Duodenal mucosa (tissue), 2 donors: ENCODE data around the gene PMFBP1.

Experiments
- H3K27ac ChIP-seq: one replicate; pipeline ENCODE4 v1.7.0; 2013; ENCODE audit warnings: low read depth, low read length
- H3K27me3 ChIP-seq, 2 donors: one replicate each; pipeline ENCODE4 v1.7.0; 2013; ENCODE audit warnings: low read length in 2 of 2, control low read depth in 1 of 2; ENCODE audit not compliant: insufficient read depth in 2 of 2, control insufficient read depth in 1 of 2
- H3K36me3 ChIP-seq, 2 donors: one replicate each; pipeline ENCODE4 v1.7.0; 2013; ENCODE audit warnings: low read length in 2 of 2, control low read depth in 1 of 2; ENCODE audit not compliant: insufficient read depth in 2 of 2, control insufficient read depth in 1 of 2
- H3K4me1 ChIP-seq, 2 donors: one replicate each; pipeline ENCODE4 v1.7.0; 2013; ENCODE audit warnings: low read length in 2 of 2, control low read depth in 1 of 2; ENCODE audit not compliant: insufficient read depth in 2 of 2, control insufficient read depth in 1 of 2
- H3K4me3 ChIP-seq, 2 donors: one replicate each; pipeline ENCODE4 v1.7.0; 2013; ENCODE audit warnings: low read length in 2 of 2, low read depth in 1 of 2
- H3K9ac ChIP-seq, 2 donors: one replicate each; pipeline ENCODE4 v1.7.0; 2013; ENCODE audit warnings: low read length in 2 of 2, low read depth in 1 of 2
- H3K9me3 ChIP-seq, 2 donors: one replicate each; pipeline ENCODE4 v1.7.0; 2013; ENCODE audit warnings: low read length in 2 of 2, control low read depth in 1 of 2; ENCODE audit not compliant: control insufficient read depth in 1 of 2

Gene PMFBP1, protein sequence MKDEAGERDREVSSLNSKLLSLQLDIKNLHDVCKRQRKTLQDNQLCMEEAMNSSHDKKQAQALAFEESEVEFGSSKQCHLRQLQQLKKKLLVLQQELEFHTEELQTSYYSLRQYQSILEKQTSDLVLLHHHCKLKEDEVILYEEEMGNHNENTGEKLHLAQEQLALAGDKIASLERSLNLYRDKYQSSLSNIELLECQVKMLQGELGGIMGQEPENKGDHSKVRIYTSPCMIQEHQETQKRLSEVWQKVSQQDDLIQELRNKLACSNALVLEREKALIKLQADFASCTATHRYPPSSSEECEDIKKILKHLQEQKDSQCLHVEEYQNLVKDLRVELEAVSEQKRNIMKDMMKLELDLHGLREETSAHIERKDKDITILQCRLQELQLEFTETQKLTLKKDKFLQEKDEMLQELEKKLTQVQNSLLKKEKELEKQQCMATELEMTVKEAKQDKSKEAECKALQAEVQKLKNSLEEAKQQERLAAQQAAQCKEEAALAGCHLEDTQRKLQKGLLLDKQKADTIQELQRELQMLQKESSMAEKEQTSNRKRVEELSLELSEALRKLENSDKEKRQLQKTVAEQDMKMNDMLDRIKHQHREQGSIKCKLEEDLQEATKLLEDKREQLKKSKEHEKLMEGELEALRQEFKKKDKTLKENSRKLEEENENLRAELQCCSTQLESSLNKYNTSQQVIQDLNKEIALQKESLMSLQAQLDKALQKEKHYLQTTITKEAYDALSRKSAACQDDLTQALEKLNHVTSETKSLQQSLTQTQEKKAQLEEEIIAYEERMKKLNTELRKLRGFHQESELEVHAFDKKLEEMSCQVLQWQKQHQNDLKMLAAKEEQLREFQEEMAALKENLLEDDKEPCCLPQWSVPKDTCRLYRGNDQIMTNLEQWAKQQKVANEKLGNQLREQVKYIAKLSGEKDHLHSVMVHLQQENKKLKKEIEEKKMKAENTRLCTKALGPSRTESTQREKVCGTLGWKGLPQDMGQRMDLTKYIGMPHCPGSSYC

DNA sequence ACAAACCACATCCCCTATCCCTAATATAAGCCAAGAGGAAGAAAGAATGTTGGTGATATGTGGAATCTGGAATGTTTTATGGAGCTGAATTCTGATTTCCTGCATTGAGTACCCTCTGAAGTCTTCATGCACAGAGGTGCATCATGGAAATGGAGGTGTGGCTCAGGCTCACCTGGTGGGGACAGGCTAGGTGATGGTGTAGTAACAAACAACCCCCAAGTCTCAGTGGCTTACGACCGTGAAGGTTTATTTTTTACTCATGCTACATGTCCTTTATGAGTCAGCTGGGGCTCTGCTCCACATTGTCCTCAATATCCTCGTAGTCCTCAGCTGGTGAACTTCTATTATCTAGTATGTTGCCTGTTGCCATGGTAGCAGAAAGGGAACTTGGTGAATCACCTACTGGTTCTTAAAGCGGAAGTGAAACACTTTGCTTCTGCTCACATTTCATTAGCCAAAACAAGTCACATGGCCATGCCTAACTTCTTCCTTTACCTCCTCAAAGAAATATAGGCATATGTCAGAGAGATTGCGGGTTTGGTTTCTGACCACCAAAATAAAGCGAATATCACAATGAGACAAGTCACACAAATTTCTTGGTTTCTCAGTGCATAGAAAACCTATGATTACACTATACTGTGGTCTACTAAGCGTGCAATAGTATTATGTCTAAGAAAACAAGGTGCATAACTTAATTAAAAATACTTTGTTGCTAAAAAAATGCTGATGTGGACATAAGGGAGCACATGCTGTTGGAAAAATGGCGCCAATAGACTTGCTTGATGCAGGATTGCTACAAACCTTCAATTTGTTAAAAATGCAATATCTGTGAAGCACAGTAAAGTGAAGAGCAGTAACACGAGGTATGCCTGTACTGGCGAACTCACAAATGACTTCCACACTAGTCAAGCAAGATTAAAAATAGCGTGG, at the start of gene PMFBP1:
TSS of gene PMFBP1 (minus strand) at position 51 of the 930 bp plus-strand sequence. CDS start 947 bp downstream, outside the sequence.
- H3K4me3 ChIP-seq, result no peak within 1 kb of the TSS
- no peaks in the 10 kb centered on the region for H3K27me3 ChIP-seq
- no peak within 1 kb of the TSS for H3K27ac ChIP-seq
- H3K36me3 ChIP-seq, result no peaks in the 10 kb centered on the region
- H3K4me1 ChIP-seq, result no peaks in the 10 kb centered on the region
- no peaks in the 10 kb centered on the region for H3K9me3 ChIP-seq
- no peak within 1 kb of the TSS for H3K9ac ChIP-seq

- peaks cover 18 to 42% of the 10 kb centered on the region in 2 donors for H3K4me1 ChIP-seq
- no peak overlapping the region for H3K9ac ChIP-seq
- H3K36me3 ChIP-seq, result no peaks in the 10 kb centered on the region
- no peaks in the 10 kb centered on the region for H3K27me3 ChIP-seq
- H3K9me3 ChIP-seq, result no peaks in the 10 kb centered on the region
- no peak overlapping the region for H3K27ac ChIP-seq
- peak overlapping the region; percentile 9 to 10 for H3K4me3 ChIP-seq
These were observed 49.7 kb upstream of the PMFBP1 start for GRCh38 chr16:72221630-72222024.

GRCh38 chr16:72220875-72221629, 49.1 kb upstream of the PMFBP1 start:
- H3K9me3 ChIP-seq, result no peaks in the 10 kb centered on the region
- H3K4me3 ChIP-seq, result peak overlapping the region; percentile 10 to 24

DNA sequence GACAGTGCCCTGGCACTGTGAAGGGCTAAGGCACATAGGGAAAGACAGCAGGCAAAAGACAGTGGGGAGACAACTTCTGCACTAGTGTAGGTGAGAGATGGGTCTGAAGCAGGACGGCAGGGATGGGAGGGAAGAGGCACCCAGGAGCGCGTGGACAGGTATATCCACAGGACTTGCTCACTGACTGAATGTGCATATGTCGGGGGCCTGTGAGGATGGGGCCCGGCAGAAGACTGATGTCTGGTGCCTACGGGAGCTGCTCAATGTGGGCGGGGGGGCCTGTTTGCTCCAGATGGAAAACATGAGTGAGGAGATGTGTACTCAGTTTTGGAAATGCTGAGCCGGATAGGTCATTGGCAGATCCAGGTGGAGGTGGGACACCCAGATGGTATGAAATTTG, 47.3 kb upstream of the PMFBP1 start:
- Histone ChIP-seq H3K27me3 (no peaks in the 10 kb centered on the region), H3K27ac (no peak overlapping the region), H3K4me3 (no peak overlapping the region), H3K9me3 (no peaks in the 10 kb centered on the region), H3K36me3 (no peaks in the 10 kb centered on the region), H3K9ac (no peak overlapping the region), H3K4me1 (peaks cover 18 to 40% of the 10 kb centered on the region in 2 donors)

More at GRCh38 chr16:72220875-72221629, 49.1 kb upstream of the PMFBP1 start:
- no peak overlapping the region for H3K9ac ChIP-seq
- H3K4me1 ChIP-seq, result peaks cover 18 to 47% of the 10 kb centered on the region in 2 donors
- H3K27ac ChIP-seq, result no peak overlapping the region
- H3K36me3 ChIP-seq, result no peaks in the 10 kb centered on the region
- H3K27me3 ChIP-seq, result no peaks in the 10 kb centered on the region

DNA sequence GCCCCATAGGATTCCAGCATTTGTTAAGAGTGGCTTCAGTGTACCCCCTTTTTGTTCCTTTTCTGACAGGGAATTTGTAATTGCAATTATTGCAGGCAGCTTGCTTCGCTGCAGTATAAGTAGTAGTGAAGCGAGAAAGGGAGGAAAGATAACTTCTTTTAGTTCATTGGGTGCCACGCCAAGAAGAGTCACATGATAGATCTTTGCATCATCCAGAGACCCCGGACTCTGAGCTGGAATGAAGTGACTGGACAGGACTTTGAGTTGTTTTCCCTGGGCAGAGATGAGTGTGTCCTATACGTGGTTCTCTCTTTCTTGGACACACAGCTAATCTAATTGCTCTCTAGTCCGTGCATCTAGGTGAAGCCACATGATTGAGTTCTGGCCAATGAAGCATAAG, 44.8 kb upstream of the PMFBP1 start:
- Histone ChIP-seq H3K9ac (no peak overlapping the region), H3K36me3 (no peaks in the 10 kb centered on the region), H3K27ac (no peak overlapping the region), H3K4me1 (peaks cover 9 to 19% of the 10 kb centered on the region in 2 donors), H3K27me3 (no peaks in the 10 kb centered on the region), H3K9me3 (no peaks in the 10 kb centered on the region), H3K4me3 (no peak overlapping the region)

GRCh38 chr16:72214821-72215220, 42.9 kb upstream of the PMFBP1 start:
- Histone ChIP-seq H3K9ac (no peak overlapping the region), H3K27ac (no peak overlapping the region), H3K4me3 (no peak overlapping the region), H3K27me3 (no peaks in the 10 kb centered on the region), H3K9me3 (no peaks in the 10 kb centered on the region), H3K4me1 (peaks cover 0 to 10% of the 10 kb centered on the region in 2 donors), H3K36me3 (no peaks in the 10 kb centered on the region)

DNA sequence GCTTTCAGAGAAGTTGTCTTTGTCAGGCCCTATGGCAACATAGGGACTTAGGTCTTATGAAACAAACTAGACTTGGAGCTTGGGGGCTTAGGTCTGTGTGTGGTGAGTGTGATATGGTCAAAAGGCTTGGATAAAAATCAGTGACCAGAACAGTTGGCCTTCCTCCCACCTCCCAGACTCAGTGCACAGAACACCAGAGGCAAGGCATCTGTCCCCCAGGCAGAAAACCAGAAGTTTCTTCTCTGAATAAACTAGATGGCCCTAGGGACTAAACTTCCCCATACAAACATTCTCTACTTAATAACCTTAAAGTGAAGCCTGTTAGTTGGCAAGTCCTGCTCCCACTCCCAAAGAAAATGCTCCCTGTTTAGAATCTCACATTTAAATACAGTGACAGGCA, 39.2 kb upstream of the PMFBP1 start:
- no peak overlapping the region for H3K9ac ChIP-seq
- no peaks in the 10 kb centered on the region for H3K27me3 ChIP-seq
- no peaks in the 10 kb centered on the region for H3K36me3 ChIP-seq
- no peaks in the 10 kb centered on the region for H3K9me3 ChIP-seq
- H3K4me3 ChIP-seq, result no peak overlapping the region
- H3K27ac ChIP-seq, result no peak overlapping the region
- peaks cover 0 to 2% of the 10 kb centered on the region in 2 donors for H3K4me1 ChIP-seq

DNA sequence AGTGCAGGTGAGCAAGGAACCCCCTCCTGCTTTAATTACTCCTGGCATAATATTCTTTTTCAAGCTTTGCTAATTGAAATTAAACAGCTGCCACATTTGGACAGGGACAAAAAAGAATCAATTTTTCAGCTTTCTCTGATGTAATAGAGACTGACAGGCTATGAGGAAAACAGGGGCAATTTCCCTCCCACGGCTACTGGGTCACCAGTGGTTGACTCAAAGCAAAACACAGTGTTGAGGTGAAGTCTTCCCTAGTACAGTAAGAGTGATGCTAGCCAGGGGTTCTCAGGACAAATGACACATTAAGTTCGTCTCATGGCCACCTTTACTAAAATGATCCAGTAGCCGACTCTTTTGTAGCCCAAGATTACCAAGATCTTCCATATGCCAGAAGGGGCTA, 38.6 kb upstream of the PMFBP1 start:
- Histone ChIP-seq H3K27ac (no peak overlapping the region), H3K36me3 (no peaks in the 10 kb centered on the region), H3K27me3 (no peaks in the 10 kb centered on the region), H3K4me3 (no peak overlapping the region), H3K4me1 (no peaks in the 10 kb centered on the region), H3K9ac (no peak overlapping the region), H3K9me3 (no peaks in the 10 kb centered on the region)

DNA sequence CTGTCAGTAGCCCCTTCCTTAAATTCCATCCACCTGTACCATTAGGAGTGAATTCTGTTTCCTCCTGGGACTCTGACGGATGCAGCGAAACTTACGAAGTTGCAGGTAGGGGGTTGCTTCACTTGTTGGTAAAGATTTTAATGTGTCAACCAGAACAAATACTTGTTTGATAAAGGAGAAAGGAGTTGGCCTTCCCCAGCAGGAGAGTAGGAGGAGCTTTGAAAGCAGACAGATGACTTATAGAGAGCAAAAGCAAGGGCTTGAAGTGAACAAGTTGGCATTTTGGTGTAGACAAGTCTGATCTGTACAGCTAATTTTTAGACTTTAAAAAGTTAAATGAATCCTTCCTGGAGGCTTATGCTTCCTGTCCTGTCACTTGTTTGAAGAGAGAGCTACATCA, 38.1 kb upstream of the PMFBP1 start:
- Histone ChIP-seq H3K9ac (no peak overlapping the region), H3K27ac (no peak overlapping the region), H3K4me3 (no peak overlapping the region), H3K36me3 (no peaks in the 10 kb centered on the region), H3K9me3 (no peaks in the 10 kb centered on the region), H3K27me3 (no peaks in the 10 kb centered on the region), H3K4me1 (no peaks in the 10 kb centered on the region)
